HUDEP-2 (cell line): ENCODE data around the gene TGIF1.
A peak's percentile ranks its signal among the peaks of the same experiment; 100 is the strongest.

Source experiments
- DNase-seq, 76 experiments: peaks; one replicate each; lab custom pipeline; 2025; ENCODE audit not compliant: unreplicated experiment in 76 of 76; lab: John Stamatoyannopoulos, UW

TGIF1 gene

DNA sequence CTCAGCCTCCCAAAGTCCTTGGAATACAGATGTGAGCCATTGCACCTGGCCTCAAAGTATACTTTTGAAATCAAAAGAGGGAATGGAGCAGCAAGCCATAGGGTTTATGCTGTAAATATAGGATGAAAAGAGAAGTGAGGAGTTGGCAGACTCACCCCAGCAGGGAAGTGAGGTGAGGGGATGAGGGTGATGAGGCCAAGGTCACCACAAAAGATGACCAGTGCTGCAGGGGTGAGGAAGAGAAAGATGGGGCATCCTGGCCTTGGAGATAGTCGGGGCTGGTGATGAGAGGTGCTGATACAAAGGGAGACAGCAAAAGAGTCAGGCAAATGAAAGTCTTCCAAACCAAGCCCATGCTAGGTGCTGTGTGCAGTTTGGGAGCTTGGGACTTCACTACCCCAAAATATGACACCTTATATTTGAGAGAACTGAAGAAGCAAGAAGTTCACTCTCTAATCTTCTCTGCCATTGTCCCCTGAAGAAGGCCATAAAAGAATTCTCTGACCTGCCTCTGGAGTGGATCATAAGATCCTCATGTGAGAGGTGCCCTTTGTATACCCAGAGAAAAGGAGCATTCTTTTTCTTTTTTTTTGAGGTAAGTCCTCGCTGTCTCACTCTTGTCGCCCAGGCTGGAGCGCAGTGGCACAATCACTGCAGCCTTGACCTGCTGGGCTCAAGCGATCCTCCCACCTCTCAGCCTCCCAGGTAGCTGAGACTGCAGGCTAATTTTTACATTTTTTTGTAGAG lies 31.0 kb downstream of the TGIF1 start:
- no peak for DNase-seq

DNA sequence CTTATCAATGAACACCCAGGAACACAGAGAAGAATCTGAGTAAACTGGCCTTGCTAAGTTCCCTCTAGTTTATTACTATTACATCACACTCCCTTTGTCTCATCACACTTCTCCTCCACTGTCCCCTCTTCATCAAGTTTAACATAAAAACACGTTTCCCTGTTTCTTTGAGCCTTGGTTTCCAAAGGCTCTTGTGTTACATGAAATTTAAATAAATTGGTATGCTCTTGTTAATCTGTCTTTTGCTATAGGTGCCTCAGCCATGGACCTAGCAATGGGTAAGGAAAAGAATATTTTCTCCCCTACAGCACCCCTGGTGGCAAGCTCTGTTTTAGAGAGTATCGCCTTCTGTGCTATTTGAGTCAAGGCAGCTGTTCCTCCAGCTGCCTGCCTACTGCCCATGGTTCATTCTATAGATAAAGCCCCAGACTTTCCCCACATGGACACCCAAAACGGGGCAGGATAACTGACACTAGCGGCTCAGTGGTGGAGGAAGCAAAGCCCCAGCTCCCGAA lies 31.8 kb downstream of the TGIF1 start:
- DNase-seq, result peak in 11 of 76 experiments; percentile 0 to 50 (median 22)

DNA sequence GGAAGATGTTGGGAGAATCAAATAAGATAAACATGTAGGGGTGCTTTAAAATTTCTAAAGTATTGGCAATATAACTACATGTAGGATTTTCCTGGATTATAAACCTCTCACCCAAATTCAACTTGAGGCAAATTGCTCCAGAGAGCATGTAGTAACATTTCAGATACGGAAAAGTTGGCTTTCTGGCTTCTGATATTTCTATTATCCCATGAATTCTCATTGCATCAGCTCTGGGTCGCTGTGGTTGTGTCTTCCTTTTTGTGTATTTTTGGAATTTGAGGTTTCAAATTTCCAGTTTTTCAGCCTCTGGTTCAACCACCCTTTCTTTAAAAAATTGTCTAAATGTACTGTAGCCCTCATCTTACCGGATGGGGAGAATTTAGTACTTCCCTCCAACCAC lies 32.3 kb downstream of the TGIF1 start:
- DNase-seq, result no peak

DNA sequence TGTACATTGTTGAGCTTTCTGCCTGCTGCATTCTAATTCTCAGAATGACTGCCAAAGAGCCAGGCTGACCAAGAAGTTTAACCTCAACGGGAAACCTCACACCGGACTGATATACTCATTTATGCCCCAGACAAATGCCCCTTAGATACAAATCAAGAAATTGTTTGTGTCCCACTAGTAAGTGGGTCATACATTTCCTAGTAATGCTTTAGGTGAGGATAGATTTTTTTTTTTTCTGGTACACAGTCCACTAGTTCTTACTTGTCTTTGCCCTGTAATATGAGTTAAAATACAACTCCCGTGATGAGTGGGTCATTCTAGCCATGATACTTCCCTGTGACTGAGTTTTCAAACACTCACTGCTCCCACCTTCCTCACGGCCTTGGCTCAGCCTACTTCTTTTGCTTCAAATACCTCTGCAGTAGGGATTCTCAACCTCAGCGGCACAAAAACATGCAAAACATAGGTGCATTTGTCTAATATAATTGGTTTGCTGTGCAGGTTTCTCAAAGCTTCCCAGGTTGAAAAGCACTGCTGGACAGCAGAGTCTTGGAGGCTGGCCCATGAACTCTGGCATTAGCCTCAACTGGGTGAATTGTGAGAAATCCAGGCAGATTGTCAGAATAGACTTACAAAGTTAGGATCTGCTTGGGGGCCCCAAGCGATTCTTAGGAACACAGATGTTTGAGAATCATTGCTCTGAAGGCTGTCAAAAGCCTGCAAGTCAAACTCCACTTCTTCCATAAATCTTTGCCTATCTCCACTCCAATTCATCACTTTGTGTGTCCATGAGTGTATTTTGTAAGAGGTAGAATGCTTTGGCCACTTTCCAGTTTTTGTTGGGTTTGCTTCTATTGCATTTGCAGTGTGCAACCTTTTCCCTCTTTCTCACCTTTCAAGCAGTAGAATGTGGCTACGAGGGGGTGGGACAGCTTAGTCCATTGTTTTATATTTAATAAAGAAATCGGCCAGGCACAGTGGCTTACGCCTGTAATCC lies 35.5 kb downstream of the TGIF1 start:
- DNase-seq, result no peak

DNA sequence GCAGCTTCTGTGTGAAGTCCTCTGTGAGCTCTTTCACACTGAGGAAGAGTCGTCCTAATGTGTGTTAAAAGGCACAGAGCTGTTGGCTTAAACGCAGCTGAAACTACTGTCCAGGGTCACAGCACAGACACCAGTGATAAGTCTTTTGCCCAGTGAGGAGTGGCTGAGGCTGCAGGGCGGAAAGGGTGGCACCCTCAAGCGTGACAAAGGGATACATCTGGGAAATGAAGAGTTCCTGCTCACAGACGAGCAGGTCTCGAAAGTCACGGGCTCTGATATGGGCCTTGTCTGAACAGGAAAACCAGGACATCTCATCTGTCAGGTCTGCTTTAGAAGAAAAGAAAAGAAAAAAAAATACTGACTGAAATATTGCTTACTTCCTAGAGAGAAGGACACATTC lies 36.5 kb downstream of the TGIF1 start:
- no peak for DNase-seq

DNA sequence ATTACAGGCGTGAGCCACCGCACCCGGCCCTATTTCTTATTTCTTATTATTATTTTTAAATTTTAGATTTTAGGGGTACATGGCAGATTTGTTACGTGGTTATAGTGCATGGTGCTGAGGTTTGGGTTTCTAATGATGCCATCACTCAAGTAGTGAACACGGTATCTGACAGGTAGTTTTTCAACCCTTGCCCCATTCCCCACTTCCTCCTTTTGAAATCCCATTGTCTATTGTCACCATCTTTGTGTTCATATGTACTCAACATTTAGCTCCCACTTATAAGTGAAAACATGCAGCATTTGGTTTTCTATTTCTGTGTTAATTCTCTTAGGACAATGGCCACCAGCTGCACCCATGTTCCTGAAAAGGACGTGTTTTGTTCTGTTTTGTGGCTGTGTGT lies 39.5 kb downstream of the TGIF1 start:
- no peak for DNase-seq

DNA sequence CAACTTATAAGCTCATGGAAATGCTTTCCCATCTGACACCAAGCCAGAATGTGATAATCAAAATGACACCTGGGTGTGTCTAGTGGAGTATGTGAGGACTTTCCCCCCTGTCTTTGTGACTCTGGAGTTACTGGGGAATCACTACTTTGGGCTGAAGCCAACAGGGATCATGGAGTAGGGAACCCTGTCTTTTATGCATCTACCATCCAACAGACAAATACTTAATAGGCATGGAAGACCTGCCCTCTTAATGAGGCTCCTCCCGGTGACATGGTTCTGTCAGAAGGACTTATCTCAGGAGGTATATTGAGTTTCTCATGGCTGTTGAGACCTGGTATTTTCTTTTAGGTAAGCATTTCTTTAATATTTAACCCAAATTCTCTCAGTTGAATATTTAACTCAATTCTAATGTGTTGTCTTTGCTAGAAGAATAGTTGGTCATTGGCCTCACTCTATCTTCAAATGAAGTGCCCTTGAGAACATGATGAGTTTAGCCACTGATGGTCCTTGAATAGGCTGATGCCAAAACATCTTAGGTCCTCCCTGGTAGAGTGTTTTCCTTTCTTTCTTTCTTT lies 42.1 kb downstream of the TGIF1 start:
- DNase-seq, result no peak

DNA sequence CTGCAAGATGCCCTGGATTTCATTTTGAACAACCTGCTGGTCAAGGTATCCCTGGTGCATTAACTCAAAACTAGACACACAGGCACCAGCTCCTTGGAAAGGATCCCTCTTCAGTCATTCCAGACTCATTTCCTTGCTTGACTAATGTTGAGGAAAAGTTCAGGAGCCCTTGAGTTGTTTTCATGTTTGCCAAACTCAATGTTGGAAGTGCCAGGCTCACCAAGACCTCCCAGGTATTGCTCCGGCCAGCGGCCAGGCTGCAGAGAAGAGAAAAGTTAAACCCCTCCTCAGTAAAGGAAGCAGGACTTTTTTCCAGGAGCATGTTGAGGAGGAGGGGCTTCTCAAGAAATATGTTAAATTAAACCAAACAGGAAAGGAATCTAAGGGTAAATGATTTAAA lies 42.7 kb downstream of the TGIF1 start:
- no peak for DNase-seq

DNA sequence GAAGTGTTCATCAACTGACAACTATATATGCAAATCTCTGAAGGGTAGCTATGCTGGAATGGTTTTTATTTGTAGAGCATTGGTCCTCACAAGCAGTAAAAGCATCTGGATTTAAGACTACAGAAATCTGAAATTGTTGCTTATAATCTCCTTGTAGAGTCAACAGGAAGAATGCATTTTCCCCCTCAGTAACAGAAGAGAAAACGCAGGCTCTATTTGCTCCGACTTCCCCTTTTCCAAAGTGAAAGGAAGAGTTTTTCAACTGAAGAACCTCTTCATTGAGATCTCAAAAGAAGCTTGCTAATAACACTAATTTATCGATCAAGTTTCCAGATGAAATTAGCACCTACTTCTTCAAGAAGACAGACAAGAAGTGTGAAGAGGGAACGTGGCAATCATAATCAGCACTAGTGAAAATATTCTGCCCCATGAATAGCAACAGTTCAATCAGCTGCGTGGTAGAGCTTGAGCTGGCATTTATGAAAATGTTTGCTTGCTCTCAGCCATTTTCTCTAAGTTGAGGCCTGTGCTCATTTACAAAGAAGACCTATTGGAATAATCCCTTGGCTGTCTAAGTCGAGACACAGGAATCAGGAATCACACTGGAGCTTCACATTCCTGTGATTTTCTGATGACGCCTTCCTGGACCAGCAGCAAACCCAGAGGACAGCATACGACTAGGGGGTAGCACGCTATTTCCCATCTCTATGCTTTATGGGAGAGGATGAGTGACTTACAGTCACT lies 43.7 kb downstream of the TGIF1 start:
- peak in 1 of 76 experiments; percentile 13 for DNase-seq

DNA sequence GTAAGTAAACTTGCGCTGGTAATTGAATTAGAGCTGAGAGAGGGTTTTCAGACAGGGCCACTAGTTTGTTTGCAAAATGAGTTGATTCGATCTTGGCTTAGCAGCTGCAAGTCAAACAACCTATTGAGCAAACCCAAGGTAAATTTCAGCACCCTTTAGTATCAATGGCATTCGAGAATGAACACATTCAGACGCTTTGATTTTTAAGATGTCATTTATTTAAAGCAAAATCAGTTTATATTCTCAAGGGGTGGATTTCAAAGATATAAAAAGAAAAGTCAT lies 44.2 kb downstream of the TGIF1 start:
- DNase-seq, result no peak

DNA sequence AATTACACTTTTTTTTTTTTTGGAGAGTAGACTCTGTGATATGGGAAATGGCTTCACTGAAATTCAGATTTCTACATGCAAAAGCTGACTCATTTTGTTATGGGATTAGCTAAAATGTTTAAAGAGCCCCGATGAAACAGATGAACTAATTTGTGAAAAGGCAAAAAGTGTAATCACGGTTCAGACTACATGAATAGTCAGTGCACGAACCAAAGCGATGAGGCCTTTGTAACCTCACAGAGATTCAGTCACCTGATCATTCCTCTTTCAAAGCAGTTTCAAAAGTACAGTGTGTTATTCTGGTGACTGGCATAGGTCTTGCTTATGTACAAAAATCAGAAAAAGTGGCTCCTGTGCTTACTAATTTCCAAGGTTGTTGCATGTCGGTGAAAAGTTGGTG lies 44.6 kb downstream of the TGIF1 start:
- DNase-seq, result no peak

DNA sequence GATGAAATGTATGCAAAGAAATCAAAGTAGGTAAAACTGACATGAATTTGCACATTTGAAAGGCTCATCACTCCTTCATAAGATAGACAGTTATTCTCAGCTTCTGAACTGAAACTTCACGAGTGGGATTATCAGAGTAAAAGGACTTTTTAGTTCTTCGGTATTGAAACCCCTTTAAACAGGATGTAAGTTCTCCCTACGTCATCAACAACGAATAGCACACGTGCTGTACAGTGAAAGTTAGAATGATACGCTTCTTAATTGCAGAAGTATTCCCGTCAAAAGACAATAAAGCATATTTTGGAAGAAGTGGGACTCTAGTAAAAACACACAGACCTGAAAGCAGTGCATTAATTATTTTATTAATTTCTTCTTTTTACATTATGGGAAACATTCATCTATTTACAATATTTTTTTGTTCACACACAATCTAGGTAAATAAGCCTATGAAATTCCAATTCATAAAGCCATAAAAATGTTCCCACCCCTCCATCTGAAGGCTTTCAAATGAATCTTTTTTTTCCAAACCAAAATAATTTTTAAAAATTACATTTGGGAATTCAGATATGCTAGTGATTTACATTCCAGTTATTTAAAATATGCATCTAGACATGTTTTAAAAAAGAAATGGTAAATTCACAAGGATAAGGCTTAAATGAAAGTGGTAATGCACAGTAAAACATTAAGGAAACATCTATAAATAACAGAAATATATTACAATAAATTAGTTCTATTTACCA lies 45.9 kb downstream of the TGIF1 start:
- no peak for DNase-seq

DNA sequence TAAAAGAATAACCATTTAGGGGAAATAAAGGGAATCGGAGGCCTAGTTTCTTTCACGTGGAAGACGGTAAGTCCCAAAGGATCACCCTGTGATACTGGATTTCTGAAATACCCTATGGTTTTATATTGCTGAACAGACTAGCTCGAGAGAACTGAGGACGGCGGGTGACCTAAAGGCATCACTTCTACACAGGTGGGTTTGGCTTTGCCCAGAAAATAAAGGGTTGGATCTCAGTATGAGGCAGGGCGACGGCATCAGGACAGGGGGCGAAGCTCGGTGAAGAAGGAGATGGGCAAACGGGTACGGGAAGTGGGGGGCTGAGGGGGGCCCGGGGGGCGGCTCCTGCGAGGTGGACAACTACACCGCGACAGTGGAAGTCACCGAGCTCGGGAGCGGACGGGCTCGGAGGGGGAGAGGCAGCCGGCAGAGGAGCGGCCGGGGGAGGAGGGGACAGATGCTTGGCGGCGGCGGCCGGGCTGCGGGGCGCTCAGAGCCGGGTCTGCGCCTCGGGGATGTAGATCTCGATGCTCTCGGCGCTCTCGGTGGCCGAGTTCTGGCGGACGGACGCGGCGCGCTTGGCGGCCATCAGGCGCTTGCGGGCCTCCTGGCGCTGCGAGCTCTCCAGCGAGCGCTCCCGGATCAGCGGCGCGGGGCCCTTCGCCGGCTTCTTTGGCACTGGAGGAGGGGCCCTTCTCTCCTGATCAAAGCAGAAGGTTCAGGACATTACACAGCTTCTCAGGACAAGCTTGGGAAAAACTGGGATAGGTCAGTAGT lies 48.9 kb downstream of the TGIF1 start:
- no peak for DNase-seq

DNA sequence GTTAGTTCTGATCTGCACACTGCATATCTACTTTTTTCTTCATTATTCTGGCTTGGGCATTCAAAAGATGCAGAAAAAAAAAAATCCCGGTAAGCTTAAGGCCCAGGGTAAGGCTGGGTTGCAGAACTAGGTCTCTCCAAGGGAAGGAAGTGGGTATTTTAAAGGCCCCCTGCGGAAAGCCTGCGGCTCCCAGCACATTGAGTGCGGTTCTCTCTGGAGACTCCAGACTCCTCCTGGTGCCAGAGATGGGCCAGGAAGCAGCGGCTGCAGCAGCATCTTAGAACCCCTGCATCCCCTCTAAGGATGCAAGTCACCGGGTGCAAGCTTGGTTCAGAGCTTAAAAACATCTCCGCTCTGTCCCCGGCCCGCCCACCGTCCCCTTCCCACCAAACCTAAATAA lies 49.5 kb downstream of the TGIF1 start:
- no peak for DNase-seq

DNA sequence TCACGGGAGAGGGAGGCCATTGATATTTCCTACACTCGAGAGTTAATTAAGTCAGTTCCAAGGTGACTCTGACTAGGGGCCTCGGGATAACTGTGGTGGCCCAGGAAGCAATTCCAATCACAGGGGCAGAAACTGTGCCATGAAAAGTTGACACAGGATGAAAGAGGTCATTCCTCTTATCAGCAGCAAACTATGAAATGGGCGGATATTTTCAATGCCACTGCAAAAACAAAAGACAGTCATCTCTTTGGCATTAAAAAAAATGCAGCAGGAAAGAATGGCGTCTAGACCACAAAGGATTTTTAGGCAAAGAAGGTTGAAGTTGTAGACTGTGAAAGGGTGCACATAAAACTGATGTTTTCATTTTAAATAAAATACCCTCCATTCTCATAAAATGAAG lies 50.0 kb downstream of the TGIF1 start:
- no peak for DNase-seq

DNA sequence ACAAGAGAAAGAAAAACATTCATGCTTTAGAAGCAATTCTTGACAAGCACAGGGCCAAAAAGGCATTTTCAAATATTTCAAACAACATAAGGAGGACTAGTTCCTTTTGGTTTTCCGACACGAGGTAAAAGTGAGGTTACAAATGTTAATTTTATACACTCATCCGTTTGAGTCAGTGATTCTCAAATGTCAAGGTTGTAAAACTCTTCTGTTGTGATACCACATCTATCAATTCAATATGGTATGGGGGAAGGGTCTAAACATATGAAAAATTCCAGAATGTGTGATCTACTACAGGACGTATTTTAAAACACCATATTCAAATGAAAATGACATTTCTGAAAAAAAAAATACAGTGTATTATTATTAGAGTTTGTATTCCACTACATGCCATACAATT lies 52.7 kb downstream of the TGIF1 start:
- no peak for DNase-seq

DNA sequence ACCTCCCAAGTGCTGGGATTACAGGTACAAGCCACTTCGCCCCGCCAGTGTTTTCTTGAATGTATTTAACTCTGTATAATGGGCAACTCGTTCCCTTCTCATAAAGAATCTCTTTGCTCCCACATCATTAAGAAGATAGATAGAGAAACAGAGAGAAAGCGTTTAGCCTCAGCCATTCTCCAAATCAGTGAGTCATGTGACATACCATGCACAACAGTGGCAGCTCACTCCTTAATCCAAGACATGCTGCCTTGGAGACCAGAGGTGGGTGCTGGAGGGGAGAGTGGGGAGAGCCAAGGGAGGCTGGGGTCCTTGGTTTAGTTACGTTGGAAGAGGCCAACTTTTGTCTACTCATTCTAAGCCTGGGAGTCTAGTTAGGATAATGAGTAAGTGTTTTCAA lies 54.7 kb downstream of the TGIF1 start:
- no peak for DNase-seq

DNA sequence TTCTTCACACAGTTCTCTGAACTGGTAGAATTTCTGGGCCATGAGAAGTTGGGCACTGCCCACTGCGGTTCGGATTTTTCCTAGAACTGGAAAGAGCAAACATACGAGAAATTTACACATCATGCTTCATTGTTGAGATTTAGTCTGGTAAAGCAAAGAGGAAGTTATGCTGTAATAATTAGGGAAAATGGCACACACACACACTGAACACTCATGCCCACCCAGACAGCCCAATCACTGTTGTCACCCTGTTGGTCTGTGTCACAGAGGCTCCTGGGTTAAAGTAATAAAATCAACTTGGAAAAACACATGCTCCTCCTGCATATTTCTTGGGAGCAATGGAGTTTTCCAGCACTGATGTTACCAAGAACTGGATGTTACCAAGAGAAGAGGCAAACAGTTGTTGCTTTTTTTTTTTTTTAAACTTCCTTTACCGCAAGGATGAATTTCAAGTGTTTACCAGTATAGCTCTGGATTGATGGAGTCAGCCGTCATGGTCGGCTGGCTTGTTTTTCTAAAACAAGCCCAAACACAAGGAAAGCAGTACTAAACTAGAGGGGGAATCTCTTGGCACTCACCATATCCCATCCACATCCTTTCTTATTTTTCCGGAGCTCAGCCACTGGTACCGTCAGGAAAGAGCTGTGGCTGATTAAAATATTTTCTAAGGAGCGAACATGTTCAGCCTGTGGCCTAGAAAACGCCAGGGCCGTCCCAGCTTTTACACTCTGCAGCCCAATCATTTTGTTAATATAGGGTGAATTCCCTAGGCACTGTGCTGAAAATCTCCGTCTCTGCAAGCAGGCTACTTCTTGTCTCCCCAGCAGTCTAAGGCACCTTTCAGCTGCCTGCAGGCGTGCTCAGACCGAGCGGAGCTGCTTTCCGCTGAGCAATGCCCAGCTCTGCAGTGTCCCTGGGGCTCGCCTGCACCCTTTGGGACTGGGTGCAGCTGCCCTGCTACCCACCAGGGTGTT lies 58.9 kb downstream of the TGIF1 start:
- no peak for DNase-seq
